WTC11 (cell line): Measurements from ENCODE around the gene TKT. TPM values are rescaled to one million over a fixed set of nuclear protein-coding genes. Genes with fewer than 3 reads are reported as not detected.

Source experiments
- ATF1 ChIP-seq: sonication (generic); formaldehyde crosslinking; IDR thresholded peaks from 2 replicates; pipeline ENCODE4 v1.8.1; 2023; ENCODE audit warnings: mild to moderate bottlenecking, moderate library complexity, missing genetic modification reagents
- ATF3 ChIP-seq: sonication (generic); formaldehyde crosslinking; conservative IDR thresholded peaks from 2 replicates; pipeline ENCODE4 v1.8.1; 2022; ENCODE audit warnings: mild to moderate bottlenecking, missing genetic modification reagents
- CBFB ChIP-seq: sonication (generic); formaldehyde crosslinking; IDR thresholded peaks from 2 replicates; pipeline ENCODE4 v1.8.1; 2022; ENCODE audit warnings: mild to moderate bottlenecking, low read depth, missing genetic modification reagents
- ESRRA ChIP-seq: sonication (generic); formaldehyde crosslinking; IDR thresholded peaks from 2 replicates; pipeline ENCODE4 v1.8.1; 2022; ENCODE audit warnings: mild to moderate bottlenecking, missing genetic modification reagents, borderline replicate concordance
- ETV6 ChIP-seq: sonication (generic); formaldehyde crosslinking; IDR thresholded peaks from 2 replicates; pipeline ENCODE4 v1.8.1; 2022; ENCODE audit warnings: mild to moderate bottlenecking, missing genetic modification reagents
- GTF2I ChIP-seq: fragments of 250-450 bp; sonication (Bioruptor Pico); conservative IDR thresholded peaks from 2 replicates; pipeline ENCODE4 v1.4.0; 2021; ENCODE audit warnings: mild to moderate bottlenecking
- MLX ChIP-seq: sonication (generic); formaldehyde crosslinking; IDR thresholded peaks from 2 replicates; pipeline ENCODE4 v1.8.1; 2023; ENCODE audit warnings: mild to moderate bottlenecking, missing genetic modification reagents, moderate library complexity
- NFYB ChIP-seq: sonication (generic); formaldehyde crosslinking; conservative IDR thresholded peaks from 2 replicates; pipeline ENCODE4 v1.8.0; 2022; ENCODE audit warnings: low read depth, missing genetic modification reagents
- PREB ChIP-seq: sonication (generic); formaldehyde crosslinking; IDR thresholded peaks from 2 replicates; pipeline ENCODE4 v1.8.1; 2022; ENCODE audit warnings: mild to moderate bottlenecking, missing genetic modification reagents, moderate library complexity, borderline replicate concordance
- TP53 ChIP-seq: sonication (generic); formaldehyde crosslinking; IDR thresholded peaks from 2 replicates; pipeline ENCODE4 v1.8.1; 2023; ENCODE audit warnings: mild to moderate bottlenecking, missing genetic modification reagents
- ZBTB21 ChIP-seq: sonication (generic); formaldehyde crosslinking; IDR thresholded peaks from 2 replicates; pipeline ENCODE4 v1.8.1; 2023; ENCODE audit warnings: mild to moderate bottlenecking, missing genetic modification reagents, borderline replicate concordance
- ZNF416 ChIP-seq: fragments of 250-450 bp; sonication (Bioruptor Pico); IDR thresholded peaks from 2 replicates; pipeline ENCODE4 v1.9.0; 2021; ENCODE audit warnings: mild to moderate bottlenecking, inconsistent platforms
- ZNF423 ChIP-seq: fragments of 250-450 bp; sonication (Bioruptor Pico); IDR thresholded peaks from 2 replicates; pipeline ENCODE4 v2.1.2; 2022; ENCODE audit warnings: mild to moderate bottlenecking, moderate library complexity
- ZNF532 ChIP-seq: fragments of 250-450 bp; sonication (Bioruptor Pico); IDR thresholded peaks from 2 replicates; pipeline ENCODE4 v1.9.0; 2021; ENCODE audit warnings: mild to moderate bottlenecking, borderline replicate concordance
- total RNA-seq: library from RNA; stranded (reverse); gene quantifications from 3 replicates; pipeline ENCODE4 v1.2.3, GENCODE V29; 2021
- TF ChIP-seq, protein P1 (sequence below): sonication (generic); formaldehyde crosslinking; conservative IDR thresholded peaks from 2 replicates; pipeline ENCODE4 v1.8.1; 2023; ENCODE audit warnings: mild to moderate bottlenecking, low read depth, missing genetic modification reagents, moderate library complexity
- TF ChIP-seq, protein P2 (sequence below): sonication (generic); formaldehyde crosslinking; IDR thresholded peaks from 2 replicates; pipeline ENCODE4 v1.8.0; 2023; ENCODE audit warnings: missing genetic modification reagents
- TF ChIP-seq, protein P3 (sequence below): sonication (generic); formaldehyde crosslinking; IDR thresholded peaks from 2 replicates; pipeline ENCODE4 v1.8.0; 2023; ENCODE audit warnings: mild to moderate bottlenecking, missing genetic modification reagents

Gene TKT
- total RNA-seq, 1 experiment from 2014 or later: 1,040 TPM

DNA sequence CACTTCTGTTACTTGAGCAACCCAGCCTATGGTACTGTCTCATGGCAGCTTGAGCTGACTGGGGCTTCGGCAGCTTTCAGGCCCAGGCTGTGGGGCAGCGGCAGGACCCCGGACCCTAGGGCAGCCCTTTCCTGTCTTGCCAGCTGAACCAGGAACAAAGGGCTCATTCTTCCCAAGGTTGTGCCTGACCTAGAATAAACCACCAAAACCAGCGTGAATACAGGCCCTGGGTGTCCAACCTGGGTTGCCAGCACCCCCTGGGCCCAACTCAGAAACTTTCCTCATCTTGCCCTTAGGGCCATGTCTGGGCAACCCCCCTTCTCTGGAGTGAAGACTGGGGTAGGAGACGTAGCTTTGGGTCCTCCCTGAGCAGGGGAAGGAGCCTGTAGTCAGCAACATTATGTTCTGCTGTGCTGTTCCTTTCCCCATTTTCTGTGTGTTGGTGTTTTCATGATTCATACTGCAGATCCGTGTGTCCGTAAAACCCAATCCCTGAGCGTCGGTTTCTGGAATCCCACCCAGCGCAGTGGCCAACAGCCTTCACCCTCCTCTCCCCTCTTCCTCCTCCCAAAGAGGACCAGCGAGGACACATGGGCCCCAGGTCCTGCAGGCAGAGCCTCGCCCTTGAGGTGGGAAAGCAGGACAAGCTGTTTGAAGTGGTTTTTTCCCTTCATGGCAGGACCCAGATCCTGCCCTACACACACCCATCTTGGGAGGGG, 33.5 kb downstream of the TKT start (continued):
- TF ChIP-seq, protein P1, sequence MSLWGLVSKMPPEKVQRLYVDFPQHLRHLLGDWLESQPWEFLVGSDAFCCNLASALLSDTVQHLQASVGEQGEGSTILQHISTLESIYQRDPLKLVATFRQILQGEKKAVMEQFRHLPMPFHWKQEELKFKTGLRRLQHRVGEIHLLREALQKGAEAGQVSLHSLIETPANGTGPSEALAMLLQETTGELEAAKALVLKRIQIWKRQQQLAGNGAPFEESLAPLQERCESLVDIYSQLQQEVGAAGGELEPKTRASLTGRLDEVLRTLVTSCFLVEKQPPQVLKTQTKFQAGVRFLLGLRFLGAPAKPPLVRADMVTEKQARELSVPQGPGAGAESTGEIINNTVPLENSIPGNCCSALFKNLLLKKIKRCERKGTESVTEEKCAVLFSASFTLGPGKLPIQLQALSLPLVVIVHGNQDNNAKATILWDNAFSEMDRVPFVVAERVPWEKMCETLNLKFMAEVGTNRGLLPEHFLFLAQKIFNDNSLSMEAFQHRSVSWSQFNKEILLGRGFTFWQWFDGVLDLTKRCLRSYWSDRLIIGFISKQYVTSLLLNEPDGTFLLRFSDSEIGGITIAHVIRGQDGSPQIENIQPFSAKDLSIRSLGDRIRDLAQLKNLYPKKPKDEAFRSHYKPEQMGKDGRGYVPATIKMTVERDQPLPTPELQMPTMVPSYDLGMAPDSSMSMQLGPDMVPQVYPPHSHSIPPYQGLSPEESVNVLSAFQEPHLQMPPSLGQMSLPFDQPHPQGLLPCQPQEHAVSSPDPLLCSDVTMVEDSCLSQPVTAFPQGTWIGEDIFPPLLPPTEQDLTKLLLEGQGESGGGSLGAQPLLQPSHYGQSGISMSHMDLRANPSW (CRISPR knock-in tag): no peak
- no peak for TF ChIP-seq ZNF532 (CRISPR knock-in tag)
- peak; percentile 38; the same call in 1 of the 2 replicates for TF ChIP-seq ESRRA
- no peak for TF ChIP-seq GTF2I
- TF ChIP-seq ETV6: peak; percentile 26; the same call in 1 of the 2 replicates
- no peak for TF ChIP-seq PREB
- TF ChIP-seq NFYB (CRISPR knock-in tag): no peak
- no peak for TF ChIP-seq TP53 (CRISPR knock-in tag)
- no peak for TF ChIP-seq CBFB (CRISPR knock-in tag)
- no peak for TF ChIP-seq ATF3 (CRISPR knock-in tag)
- no peak for TF ChIP-seq MLX
- TF ChIP-seq, protein P2, sequence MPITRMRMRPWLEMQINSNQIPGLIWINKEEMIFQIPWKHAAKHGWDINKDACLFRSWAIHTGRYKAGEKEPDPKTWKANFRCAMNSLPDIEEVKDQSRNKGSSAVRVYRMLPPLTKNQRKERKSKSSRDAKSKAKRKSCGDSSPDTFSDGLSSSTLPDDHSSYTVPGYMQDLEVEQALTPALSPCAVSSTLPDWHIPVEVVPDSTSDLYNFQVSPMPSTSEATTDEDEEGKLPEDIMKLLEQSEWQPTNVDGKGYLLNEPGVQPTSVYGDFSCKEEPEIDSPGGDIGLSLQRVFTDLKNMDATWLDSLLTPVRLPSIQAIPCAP (CRISPR knock-in tag): no peak
- no peak for TF ChIP-seq ATF1 (CRISPR knock-in tag)
- TF ChIP-seq ZNF416 (CRISPR knock-in tag): no peak
- TF ChIP-seq, protein P3, sequence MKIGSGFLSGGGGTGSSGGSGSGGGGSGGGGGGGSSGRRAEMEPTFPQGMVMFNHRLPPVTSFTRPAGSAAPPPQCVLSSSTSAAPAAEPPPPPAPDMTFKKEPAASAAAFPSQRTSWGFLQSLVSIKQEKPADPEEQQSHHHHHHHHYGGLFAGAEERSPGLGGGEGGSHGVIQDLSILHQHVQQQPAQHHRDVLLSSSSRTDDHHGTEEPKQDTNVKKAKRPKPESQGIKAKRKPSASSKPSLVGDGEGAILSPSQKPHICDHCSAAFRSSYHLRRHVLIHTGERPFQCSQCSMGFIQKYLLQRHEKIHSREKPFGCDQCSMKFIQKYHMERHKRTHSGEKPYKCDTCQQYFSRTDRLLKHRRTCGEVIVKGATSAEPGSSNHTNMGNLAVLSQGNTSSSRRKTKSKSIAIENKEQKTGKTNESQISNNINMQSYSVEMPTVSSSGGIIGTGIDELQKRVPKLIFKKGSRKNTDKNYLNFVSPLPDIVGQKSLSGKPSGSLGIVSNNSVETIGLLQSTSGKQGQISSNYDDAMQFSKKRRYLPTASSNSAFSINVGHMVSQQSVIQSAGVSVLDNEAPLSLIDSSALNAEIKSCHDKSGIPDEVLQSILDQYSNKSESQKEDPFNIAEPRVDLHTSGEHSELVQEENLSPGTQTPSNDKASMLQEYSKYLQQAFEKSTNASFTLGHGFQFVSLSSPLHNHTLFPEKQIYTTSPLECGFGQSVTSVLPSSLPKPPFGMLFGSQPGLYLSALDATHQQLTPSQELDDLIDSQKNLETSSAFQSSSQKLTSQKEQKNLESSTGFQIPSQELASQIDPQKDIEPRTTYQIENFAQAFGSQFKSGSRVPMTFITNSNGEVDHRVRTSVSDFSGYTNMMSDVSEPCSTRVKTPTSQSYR (CRISPR knock-in tag): no peak
- TF ChIP-seq ZNF423: no peak
- TF ChIP-seq ZBTB21 (CRISPR knock-in tag): 0 out of 2 replicates have a peak, but pooled peaks have one; percentile 23
